ACC112 (cell line): ENCODE data around the gene LTBP4.

Experiments
- H2AFZ ChIP-seq: fragments of 200-600 bp; sonication (generic); one replicate; pipeline ENCODE4 v1.6.0; 2017; ENCODE audit warnings: antibody characterized with exemption, low read length; ENCODE audit not compliant: unreplicated experiment
- H3K27ac ChIP-seq: fragments of 200-600 bp; sonication (generic); 2 replicates; pipeline ENCODE4 v1.5.1; 2014; ENCODE audit warnings: low read depth, mild to moderate bottlenecking, antibody characterized with exemption, low read length, moderate library complexity
- H3K27me3 ChIP-seq: fragments of 200-600 bp; sonication (generic); 2 replicates; pipeline ENCODE4 v1.6.1; 2014; ENCODE audit warnings: mild to moderate bottlenecking, antibody characterized with exemption, low read length, moderate library complexity, mixed read lengths; ENCODE audit not compliant: insufficient read depth
- H3K36me3 ChIP-seq: fragments of 200-600 bp; sonication (generic); 2 replicates; pipeline ENCODE4 v1.6.1; 2016; ENCODE audit warnings: mild to moderate bottlenecking, antibody characterized with exemption, low read length, moderate library complexity, mixed read lengths; ENCODE audit not compliant: insufficient read depth
- H3K4me1 ChIP-seq: fragments of 200-600 bp; sonication (generic); one replicate; pipeline ENCODE4 v1.6.1; 2016; ENCODE audit warnings: low read length, mixed read lengths; ENCODE audit not compliant: insufficient read depth, unreplicated experiment, control insufficient read depth
- H3K4me3 ChIP-seq: fragments of 200-600 bp; sonication (generic); 2 replicates; pipeline ENCODE4 v1.5.1; 2014; ENCODE audit warnings: mild to moderate bottlenecking, low read depth, low read length
- H3K79me2 ChIP-seq: fragments of 200-600 bp; sonication (generic); one replicate; pipeline ENCODE4 v1.6.0; 2016; ENCODE audit warnings: low read length; ENCODE audit not compliant: control insufficient read depth, unreplicated experiment, insufficient read depth

Gene LTBP4

DNA sequence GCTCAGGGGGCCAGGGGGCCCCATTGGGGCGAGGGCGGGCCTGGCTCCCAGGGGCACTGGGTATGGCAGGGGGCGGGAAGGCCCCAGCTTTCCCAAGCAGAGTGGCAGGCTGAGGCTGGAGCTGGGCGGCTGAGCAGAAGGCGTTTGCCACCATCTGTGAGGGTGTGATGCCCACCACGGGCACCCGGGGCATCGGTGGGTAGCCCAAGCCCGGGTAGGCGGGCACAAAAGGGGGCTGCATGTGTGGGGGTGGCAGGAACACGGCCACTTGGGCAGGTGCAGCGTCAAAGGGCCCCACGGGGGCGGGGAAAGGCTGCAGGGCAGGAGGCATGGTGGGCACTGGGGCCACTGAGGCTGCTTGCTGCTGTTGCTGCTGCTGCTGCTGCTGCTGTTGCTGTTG, 66.4 kb downstream of the LTBP4 start:
- Histone ChIP-seq H3K27ac (no peak overlapping the region), H2AFZ (no peak overlapping the region), H3K4me3 (no peak overlapping the region), H3K79me2 (no peaks in the 10 kb centered on the region), H3K4me1 (peaks cover 17% of the 10 kb centered on the region), H3K27me3 (no peaks in the 10 kb centered on the region), H3K36me3 (peaks cover 33% of the 10 kb centered on the region)

DNA sequence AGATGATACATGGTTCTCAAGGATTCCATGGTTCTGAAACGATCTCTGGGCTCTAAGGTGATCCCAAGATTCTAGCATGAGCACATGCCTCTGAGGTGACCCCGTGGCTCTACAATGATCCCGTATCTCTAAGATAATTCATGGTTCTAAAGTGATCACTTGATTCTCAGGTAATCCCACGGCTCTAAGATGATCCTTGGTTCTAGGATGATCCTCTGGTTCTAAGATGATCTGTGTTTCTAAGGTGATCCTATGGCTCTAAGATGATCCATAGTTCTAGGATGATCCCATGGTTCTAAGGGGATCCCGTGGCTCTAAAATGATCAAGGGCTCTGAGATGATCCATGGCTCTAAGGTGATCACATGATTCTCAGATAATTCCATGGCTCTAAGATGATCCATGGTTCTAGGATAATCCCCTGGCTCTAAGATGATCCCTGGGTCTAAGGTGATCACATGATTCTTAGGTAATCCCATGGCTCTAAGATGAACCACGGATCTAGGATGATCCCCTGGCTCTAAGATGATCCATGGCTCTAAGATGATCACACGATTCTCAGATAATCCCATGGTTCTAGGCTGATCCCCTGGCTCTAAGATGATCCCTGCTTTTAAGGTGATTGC, 67.9 kb downstream of the LTBP4 start:
- peaks cover 10% of the 10 kb centered on the region for H3K4me1 ChIP-seq
- no peaks in the 10 kb centered on the region for H3K27me3 ChIP-seq
- H2AFZ ChIP-seq = no peak overlapping the region
- no peak overlapping the region for H3K4me3 ChIP-seq
- peaks cover 40% of the 10 kb centered on the region for H3K36me3 ChIP-seq
- no peak overlapping the region for H3K27ac ChIP-seq
- H3K79me2 ChIP-seq = no peaks in the 10 kb centered on the region

DNA sequence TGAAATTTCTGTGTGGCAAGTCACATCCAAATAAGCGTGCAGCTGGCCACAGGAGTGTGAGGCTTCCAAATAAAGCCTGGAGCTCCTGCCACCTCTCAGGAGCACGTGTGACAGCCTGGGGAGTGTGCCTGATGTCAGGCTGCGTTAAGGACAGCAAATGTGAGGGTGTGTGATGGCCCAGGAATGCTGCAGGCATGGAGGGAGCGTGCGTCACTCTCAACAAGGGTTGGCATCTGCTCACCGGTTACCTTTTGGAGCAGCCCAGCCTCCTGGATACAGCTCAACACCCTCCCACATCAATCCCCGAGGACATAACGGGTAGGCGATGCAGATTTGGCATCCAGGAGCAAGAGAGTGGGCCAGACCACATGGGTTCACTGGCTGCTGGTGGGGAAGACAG, 70.2 kb downstream of the LTBP4 start:
- Histone ChIP-seq H3K36me3 (peaks cover 40% of the 10 kb centered on the region), H3K27me3 (no peaks in the 10 kb centered on the region), H3K4me1 (peaks cover 6% of the 10 kb centered on the region), H3K27ac (no peak overlapping the region), H3K79me2 (no peaks in the 10 kb centered on the region), H3K4me3 (no peak overlapping the region), H2AFZ (no peak overlapping the region)

DNA sequence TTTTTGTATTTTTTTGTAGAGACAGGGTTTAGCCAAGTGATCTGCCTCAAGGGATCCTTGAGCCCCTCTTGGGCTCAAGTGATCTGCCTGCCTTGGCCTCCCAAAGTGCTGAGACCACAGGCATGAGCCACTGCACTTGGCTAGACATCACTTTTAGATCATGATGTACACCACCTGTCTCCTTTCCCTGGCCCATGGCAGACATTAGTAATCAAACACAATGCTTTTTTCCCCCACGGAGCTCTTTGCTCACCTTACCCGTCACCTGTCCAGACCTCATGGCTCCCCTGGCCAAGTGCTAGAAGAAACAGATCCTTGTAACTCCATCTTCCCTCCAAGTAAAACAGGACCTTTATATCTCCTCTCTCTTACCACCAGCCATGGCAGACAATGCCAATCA, 70.9 kb downstream of the LTBP4 start:
- H3K27me3 ChIP-seq = no peaks in the 10 kb centered on the region
- no peak overlapping the region for H3K4me3 ChIP-seq
- peaks cover under 1% of the 10 kb centered on the region for H3K4me1 ChIP-seq
- H2AFZ ChIP-seq = no peak overlapping the region
- H3K27ac ChIP-seq = no peak overlapping the region
- H3K79me2 ChIP-seq = no peaks in the 10 kb centered on the region
- H3K36me3 ChIP-seq = peaks cover 40% of the 10 kb centered on the region

DNA sequence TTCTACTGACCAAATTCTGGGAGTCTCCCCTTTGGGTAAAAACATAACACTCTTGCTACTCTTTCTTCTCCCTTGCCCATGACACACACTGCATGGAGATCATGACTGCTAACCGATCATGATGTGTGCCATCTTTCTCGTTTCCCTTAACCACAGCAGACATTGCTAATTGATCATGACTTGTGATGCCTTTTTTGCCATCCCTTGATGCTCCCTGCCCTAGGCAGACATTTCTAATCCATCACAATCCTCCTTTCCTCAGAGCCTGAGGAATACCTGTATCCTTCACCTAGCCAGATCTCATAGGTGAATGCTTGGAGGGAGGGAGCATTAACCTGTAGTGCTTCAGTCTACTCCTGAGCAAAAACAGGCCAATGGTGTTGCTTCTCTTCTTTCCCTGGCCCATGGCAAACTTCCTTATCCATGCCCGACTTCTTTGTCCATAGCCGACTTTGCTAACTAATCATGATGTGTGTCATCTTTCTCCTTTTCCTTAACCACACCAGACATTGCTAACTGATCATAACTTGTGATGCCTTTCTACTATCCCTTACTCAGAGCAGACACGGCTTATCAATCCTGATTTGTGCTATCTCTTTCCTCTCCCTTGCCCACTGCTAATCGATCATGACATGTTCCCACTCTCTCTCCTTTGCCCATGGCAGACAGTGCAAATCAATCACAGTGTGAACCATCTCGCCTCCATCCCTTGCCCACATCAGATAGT, 71.6 kb downstream of the LTBP4 start:
- no peaks in the 10 kb centered on the region for H3K79me2 ChIP-seq
- no peak overlapping the region for H3K4me3 ChIP-seq
- no peak overlapping the region for H2AFZ ChIP-seq
- no peaks in the 10 kb centered on the region for H3K4me1 ChIP-seq
- no peak overlapping the region for H3K27ac ChIP-seq
- no peaks in the 10 kb centered on the region for H3K27me3 ChIP-seq
- peaks cover 40% of the 10 kb centered on the region for H3K36me3 ChIP-seq

DNA sequence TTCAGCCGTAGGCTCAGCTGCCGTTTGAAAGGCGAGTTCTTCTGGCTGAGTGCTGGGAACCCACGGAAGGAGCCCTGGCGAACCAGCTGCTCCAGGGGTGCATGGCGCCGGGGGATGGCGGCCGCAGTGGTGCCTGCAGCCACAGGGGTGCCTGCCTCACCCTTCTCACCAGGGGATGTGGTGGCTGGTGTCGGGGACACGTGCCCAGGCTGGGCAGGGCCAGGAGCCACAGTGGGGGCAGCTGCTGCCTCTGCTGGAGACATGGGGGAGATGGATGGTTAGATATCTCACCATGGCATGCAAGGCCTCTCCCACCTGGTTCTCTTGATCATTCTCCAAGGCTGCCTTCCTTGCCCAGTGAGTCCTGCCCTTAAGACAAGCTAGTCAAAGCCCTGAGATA, 72.2 kb downstream of the LTBP4 start:
- H3K79me2 ChIP-seq = no peaks in the 10 kb centered on the region
- no peak overlapping the region for H2AFZ ChIP-seq
- no peak overlapping the region for H3K27ac ChIP-seq
- H3K36me3 ChIP-seq = peaks cover 40% of the 10 kb centered on the region
- no peaks in the 10 kb centered on the region for H3K27me3 ChIP-seq
- no peak overlapping the region for H3K4me3 ChIP-seq
- H3K4me1 ChIP-seq = no peaks in the 10 kb centered on the region

DNA sequence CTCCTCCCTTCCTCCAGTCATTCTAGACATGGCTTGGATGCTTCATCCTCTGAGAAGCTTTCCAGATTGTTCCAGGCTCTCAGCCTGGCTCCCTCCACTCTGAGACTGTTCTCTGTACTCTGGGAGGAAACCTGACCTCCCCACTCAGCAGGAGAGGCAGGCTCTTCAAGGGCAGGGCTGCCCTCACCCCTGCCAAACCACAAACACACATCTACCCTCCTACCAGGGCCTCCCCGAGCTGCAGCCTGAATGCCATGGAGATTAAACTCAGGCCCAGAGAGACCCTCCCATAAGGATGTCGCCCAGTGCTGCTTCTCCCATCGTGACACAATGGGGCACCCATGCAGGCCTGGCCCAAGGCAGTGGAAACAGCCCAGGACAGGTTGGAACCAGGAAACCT, 73.1 kb downstream of the LTBP4 start:
- Histone ChIP-seq H3K36me3 (peaks cover 32% of the 10 kb centered on the region), H3K27ac (no peak overlapping the region), H2AFZ (no peak overlapping the region), H3K4me1 (no peaks in the 10 kb centered on the region), H3K4me3 (no peak overlapping the region), H3K79me2 (no peaks in the 10 kb centered on the region), H3K27me3 (no peaks in the 10 kb centered on the region)

DNA sequence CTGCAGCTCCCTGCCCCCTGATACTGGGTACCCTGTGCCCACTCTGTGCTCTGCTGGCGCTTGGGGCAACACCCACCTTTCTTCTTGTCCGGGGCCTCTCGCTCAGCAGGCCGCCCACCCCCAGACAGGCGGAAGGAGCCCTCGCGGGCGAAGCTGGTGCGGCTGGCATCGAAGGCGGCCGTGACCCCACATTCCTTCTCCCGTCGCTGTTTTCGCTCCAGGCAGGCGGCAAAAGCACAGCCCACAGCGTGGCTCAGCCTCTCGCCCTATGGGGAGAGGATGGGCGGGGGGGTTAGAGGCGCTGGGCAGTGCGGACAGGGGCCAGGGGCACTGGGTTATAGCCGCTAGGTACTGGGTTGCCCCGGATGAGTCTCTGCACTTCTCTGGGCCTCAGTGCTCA, 76.0 kb downstream of the LTBP4 start:
- Histone ChIP-seq H3K36me3 (peaks cover 11% of the 10 kb centered on the region), H3K4me1 (no peaks in the 10 kb centered on the region), H3K27me3 (no peaks in the 10 kb centered on the region), H3K27ac (no peak overlapping the region), H2AFZ (no peak overlapping the region), H3K4me3 (no peak overlapping the region), H3K79me2 (no peaks in the 10 kb centered on the region)
